DOHH2 (cell line): ENCODE results near the gene B4GALT5.

Experiments
- H3F3A ChIP-seq: fragments of 200-600 bp; sonication (generic), shearing (Covaris generic); 2 replicates; pipeline ENCODE4 v1.6.0; 2016; ENCODE audit warnings: antibody characterized with exemption, mild to moderate bottlenecking; ENCODE audit not compliant: control insufficient read depth, insufficient read depth
- H3K27ac ChIP-seq: fragments of 200-600 bp; sonication (generic); 2 replicates; pipeline ENCODE4 v1.5.1; 2014; ENCODE audit warnings: low read depth, mild to moderate bottlenecking, low read length, moderate library complexity
- H3K27me3 ChIP-seq: fragments of 200-600 bp; sonication (generic); 2 replicates; pipeline ENCODE4 v1.6.1; 2014; ENCODE audit warnings: mild to moderate bottlenecking, low read length, mixed read lengths; ENCODE audit not compliant: control insufficient read depth
- H3K36me3 ChIP-seq: fragments of 200-600 bp; sonication (generic); 2 replicates; pipeline ENCODE4 v1.6.1; 2014; ENCODE audit warnings: mild to moderate bottlenecking, low read length, moderate library complexity, mixed read lengths; ENCODE audit not compliant: control insufficient read depth
- H3K4me1 ChIP-seq: fragments of 200-600 bp; sonication (generic); 2 replicates; pipeline ENCODE4 v1.6.1; 2014; ENCODE audit warnings: mild to moderate bottlenecking, low read length, mixed read lengths; ENCODE audit not compliant: control insufficient read depth
- H3K4me2 ChIP-seq: fragments of 200-600 bp; sonication (generic); 2 replicates; pipeline ENCODE4 v1.6.0; 2014; ENCODE audit warnings: mild to moderate bottlenecking, low read length, moderate library complexity
- H3K4me3 ChIP-seq: fragments of 200-600 bp; sonication (generic); 2 replicates; pipeline ENCODE4 v1.5.1; 2014; ENCODE audit warnings: mild to moderate bottlenecking, low read length, mixed read lengths
- H3K79me2 ChIP-seq: fragments of 200-600 bp; sonication (generic); 2 replicates; pipeline ENCODE4 v1.6.1; 2014; ENCODE audit warnings: mild to moderate bottlenecking, low read length, mixed read lengths; ENCODE audit not compliant: control insufficient read depth
- H3K9me2 ChIP-seq: fragments of 200-600 bp; sonication (generic); replicated peaks from 2 replicates; pipeline ENCODE4 v1.6.1; 2014; ENCODE audit warnings: mild to moderate bottlenecking, low read length, mixed read lengths; ENCODE audit not compliant: control insufficient read depth
- H3K9me3 ChIP-seq: fragments of 200-600 bp; sonication (generic); 2 replicates; pipeline ENCODE4 v1.6.1; 2014; ENCODE audit warnings: antibody characterized with exemption, low read length, mixed read lengths; ENCODE audit not compliant: control insufficient read depth, insufficient read depth
- H4K20me1 ChIP-seq: fragments of 200-600 bp; sonication (generic); 2 replicates; pipeline ENCODE4 v1.6.0; 2014; ENCODE audit warnings: low read depth, mild to moderate bottlenecking, antibody characterized with exemption, low read length, moderate library complexity; ENCODE audit not compliant: control insufficient read depth, insufficient read depth
- EZH2phosphoT487 ChIP-seq: fragments of 200-600 bp; sonication (generic); IDR thresholded peaks from 2 replicates; pipeline ENCODE4 v1.6.1; 2017; ENCODE audit warnings: borderline replicate concordance, mild to moderate bottlenecking, antibody characterized with exemption, low read length, moderate library complexity, mixed read lengths
- TF ChIP-seq, protein P1 (sequence below): fragments of 200-600 bp; sonication (generic); IDR thresholded peaks from one replicate; pipeline ENCODE4 v1.5.1; 2014; ENCODE audit warnings: antibody characterized with exemption, mild to moderate bottlenecking, low read depth, low read length; ENCODE audit not compliant: poor library complexity, severe bottlenecking

B4GALT5 gene

GRCh38 chr20:49653925-49654434 lies 59.7 kb downstream of the B4GALT5 start:
- Histone ChIP-seq H3K4me1 (0 out of 2 replicates have a peak, but pooled peaks cover 4% of the 10 kb centered on the region), H3K27me3 (no peaks in the 10 kb centered on the region), H3F3A (no peaks in the 10 kb centered on the region; the same call in 1 of the 2 replicates), H3K4me2 (no peak overlapping the region), H3K27ac (no peak overlapping the region), H3K79me2 (peaks cover 29% of the 10 kb centered on the region), H3K9me2 (no peaks in the 10 kb centered on the region), H3K4me3 (no peak overlapping the region), H4K20me1 (0 out of 2 replicates have a peak, but pooled peaks cover 4% of the 10 kb centered on the region), H3K36me3 (peaks cover 51% of the 10 kb centered on the region), H3K9me3 (no peaks in the 10 kb centered on the region)
- TF ChIP-seq EZH2phosphoT487, result no peak
- TF ChIP-seq, protein P1, sequence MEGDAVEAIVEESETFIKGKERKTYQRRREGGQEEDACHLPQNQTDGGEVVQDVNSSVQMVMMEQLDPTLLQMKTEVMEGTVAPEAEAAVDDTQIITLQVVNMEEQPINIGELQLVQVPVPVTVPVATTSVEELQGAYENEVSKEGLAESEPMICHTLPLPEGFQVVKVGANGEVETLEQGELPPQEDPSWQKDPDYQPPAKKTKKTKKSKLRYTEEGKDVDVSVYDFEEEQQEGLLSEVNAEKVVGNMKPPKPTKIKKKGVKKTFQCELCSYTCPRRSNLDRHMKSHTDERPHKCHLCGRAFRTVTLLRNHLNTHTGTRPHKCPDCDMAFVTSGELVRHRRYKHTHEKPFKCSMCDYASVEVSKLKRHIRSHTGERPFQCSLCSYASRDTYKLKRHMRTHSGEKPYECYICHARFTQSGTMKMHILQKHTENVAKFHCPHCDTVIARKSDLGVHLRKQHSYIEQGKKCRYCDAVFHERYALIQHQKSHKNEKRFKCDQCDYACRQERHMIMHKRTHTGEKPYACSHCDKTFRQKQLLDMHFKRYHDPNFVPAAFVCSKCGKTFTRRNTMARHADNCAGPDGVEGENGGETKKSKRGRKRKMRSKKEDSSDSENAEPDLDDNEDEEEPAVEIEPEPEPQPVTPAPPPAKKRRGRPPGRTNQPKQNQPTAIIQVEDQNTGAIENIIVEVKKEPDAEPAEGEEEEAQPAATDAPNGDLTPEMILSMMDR, result no peak

GRCh38 chr20:49649672-49650071 lies 64.0 kb downstream of the B4GALT5 start:
- Histone ChIP-seq H3K4me3 (no peak overlapping the region), H3K4me1 (0 out of 2 replicates have a peak, but pooled peaks cover 3% of the 10 kb centered on the region), H4K20me1 (0 out of 2 replicates have a peak, but pooled peaks cover 4% of the 10 kb centered on the region), H3K27ac (no peak overlapping the region), H3K79me2 (peaks cover 4% of the 10 kb centered on the region; the same call in 1 of the 2 replicates), H3K36me3 (peaks cover 72% of the 10 kb centered on the region), H3K4me2 (no peak overlapping the region), H3K9me3 (no peaks in the 10 kb centered on the region), H3K9me2 (no peaks in the 10 kb centered on the region), H3F3A (no peaks in the 10 kb centered on the region; the same call in 1 of the 2 replicates), H3K27me3 (no peaks in the 10 kb centered on the region)
- TF ChIP-seq EZH2phosphoT487, result no peak
- TF ChIP-seq, protein P1, result no peak

DNA sequence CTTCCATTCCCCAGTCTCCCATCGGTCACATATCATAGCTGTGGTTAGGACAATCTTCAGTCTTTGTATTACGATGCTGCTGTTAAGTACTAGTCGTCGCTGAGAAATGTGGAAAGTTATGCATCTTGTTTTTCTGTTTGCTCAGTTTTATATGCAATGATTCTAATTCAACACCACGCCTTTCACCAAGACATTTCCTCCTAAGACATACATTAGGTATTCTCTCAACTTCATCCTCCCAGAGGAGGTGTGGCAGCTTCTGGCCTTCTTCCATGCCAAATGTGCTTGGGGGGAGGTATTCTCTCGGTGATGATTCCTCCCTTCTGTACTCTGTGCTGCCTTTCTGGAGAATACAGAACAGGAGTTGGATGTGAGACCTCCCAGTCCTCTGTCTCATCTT lies 66.1 kb downstream of the B4GALT5 start:
- TF ChIP-seq EZH2phosphoT487, result no peak
- TF ChIP-seq, protein P1, result no peak
- Histone ChIP-seq H4K20me1 (no peaks in the 10 kb centered on the region), H3K9me3 (no peaks in the 10 kb centered on the region), H3K4me3 (no peak overlapping the region), H3K79me2 (0 out of 2 replicates have a peak, but pooled peaks cover 1% of the 10 kb centered on the region), H3K36me3 (peaks cover 67% of the 10 kb centered on the region), H3K4me2 (no peak overlapping the region), H3K27me3 (no peaks in the 10 kb centered on the region), H3K4me1 (0 out of 2 replicates have a peak, but pooled peaks cover 3% of the 10 kb centered on the region), H3K9me2 (no peaks in the 10 kb centered on the region), H3F3A (peaks cover 4% of the 10 kb centered on the region; the same call in 1 of the 2 replicates), H3K27ac (no peak overlapping the region)
